Parathyroid adenoma (tissue), 2 donors: ENCODE data around the gene CCDC47.

ENCODE experiments used
- H2AFZ ChIP-seq: fragments of 300-600 bp; sonication (generic); one replicate; pipeline ENCODE4 v1.7.0; 2017; ENCODE audit warnings: antibody characterized with exemption, mild to moderate bottlenecking
- H3K27ac ChIP-seq: fragments of 300-600 bp; sonication (generic); one replicate; pipeline ENCODE4 v1.7.0; 2017
- H3K27me3 ChIP-seq: fragments of 300-600 bp; sonication (generic); one replicate; pipeline ENCODE4 v1.7.0; 2017; ENCODE audit warnings: low read length; ENCODE audit not compliant: control insufficient read depth, insufficient read depth
- H3K36me3 ChIP-seq: fragments of 300-600 bp; sonication (generic); one replicate; pipeline ENCODE4 v1.7.0; 2017; ENCODE audit warnings: low read length; ENCODE audit not compliant: control insufficient read depth, insufficient read depth
- H3K4me1 ChIP-seq: fragments of 300-600 bp; sonication (generic); one replicate; pipeline ENCODE4 v1.7.0; 2017; ENCODE audit warnings: control low read depth
- H3K4me2 ChIP-seq: fragments of 300-600 bp; sonication (generic); one replicate; pipeline ENCODE4 v1.7.0; 2017; ENCODE audit warnings: low read length
- H3K4me3 ChIP-seq: fragments of 300-600 bp; sonication (generic); one replicate; pipeline ENCODE4 v1.7.0; 2017; ENCODE audit warnings: low read depth, low read length
- H3K79me2 ChIP-seq: fragments of 300-600 bp; sonication (generic); one replicate; pipeline ENCODE4 v1.7.0; 2017; ENCODE audit warnings: control low read depth
- H3K9ac ChIP-seq: fragments of 300-600 bp; sonication (generic); one replicate; pipeline ENCODE4 v1.7.0; 2017; ENCODE audit warnings: mild to moderate bottlenecking
- H3K9me3 ChIP-seq: fragments of 300-600 bp; sonication (generic); one replicate; pipeline ENCODE4 v1.7.0; 2017; ENCODE audit warnings: low read length; ENCODE audit not compliant: control insufficient read depth
- CTCF ChIP-seq: fragments of 300-600 bp; sonication (generic); IDR thresholded peaks from one replicate; pipeline ENCODE4 v1.7.0; 2017; ENCODE audit warnings: antibody characterized with exemption, mild to moderate bottlenecking
- donor health status: primary hyperparathyroidism.

Gene CCDC47

GRCh38 chr17:63819585-63820537 is 46.5 kb upstream of the CCDC47 start:
- no peak overlapping the region for H3K9ac ChIP-seq
- no peaks in the 10 kb centered on the region for H3K36me3 ChIP-seq

GRCh38 chr17:63819131-63819530 is 45.7 kb upstream of the CCDC47 start:
- Histone ChIP-seq H2AFZ (no peak overlapping the region), H3K4me2 (no peak overlapping the region), H3K79me2 (no peaks in the 10 kb centered on the region), H3K9ac (no peak overlapping the region), H3K4me1 (no peaks in the 10 kb centered on the region), H3K27ac (no peak overlapping the region), H3K27me3 (no peaks in the 10 kb centered on the region), H3K9me3 (no peaks in the 10 kb centered on the region), H3K4me3 (no peak overlapping the region), H3K36me3 (no peaks in the 10 kb centered on the region)
- no peak for TF ChIP-seq CTCF

More at GRCh38 chr17:63819585-63820537, 46.5 kb upstream of the CCDC47 start:
- Histone ChIP-seq H2AFZ (no peak overlapping the region), H3K4me3 (no peak overlapping the region), H3K9me3 (no peaks in the 10 kb centered on the region), H3K27ac (no peak overlapping the region), H3K79me2 (no peaks in the 10 kb centered on the region), H3K4me1 (no peaks in the 10 kb centered on the region), H3K27me3 (no peaks in the 10 kb centered on the region), H3K4me2 (no peak overlapping the region)
- no peak for TF ChIP-seq CTCF

GRCh38 chr17:63817736-63818385 is 44.5 kb upstream of the CCDC47 start:
- Histone ChIP-seq H3K9me3 (no peaks in the 10 kb centered on the region), H2AFZ (no peak overlapping the region), H3K4me1 (no peaks in the 10 kb centered on the region), H3K36me3 (no peaks in the 10 kb centered on the region), H3K9ac (no peak overlapping the region), H3K79me2 (no peaks in the 10 kb centered on the region), H3K27me3 (no peaks in the 10 kb centered on the region), H3K4me2 (no peak overlapping the region), H3K4me3 (no peak overlapping the region), H3K27ac (no peak overlapping the region)
- TF ChIP-seq CTCF, result no peak

GRCh38 chr17:63816669-63817068 is 43.3 kb upstream of the CCDC47 start:
- Histone ChIP-seq H3K4me2 (no peak overlapping the region), H2AFZ (no peak overlapping the region), H3K27ac (no peak overlapping the region), H3K9me3 (no peaks in the 10 kb centered on the region), H3K36me3 (no peaks in the 10 kb centered on the region), H3K9ac (no peak overlapping the region), H3K79me2 (no peaks in the 10 kb centered on the region), H3K4me3 (no peak overlapping the region), H3K4me1 (no peaks in the 10 kb centered on the region), H3K27me3 (no peaks in the 10 kb centered on the region)
- TF ChIP-seq CTCF, result no peak
